ENCODE measurements around the gene PPP2R2C.

The PPP2R2C gene

DNA sequence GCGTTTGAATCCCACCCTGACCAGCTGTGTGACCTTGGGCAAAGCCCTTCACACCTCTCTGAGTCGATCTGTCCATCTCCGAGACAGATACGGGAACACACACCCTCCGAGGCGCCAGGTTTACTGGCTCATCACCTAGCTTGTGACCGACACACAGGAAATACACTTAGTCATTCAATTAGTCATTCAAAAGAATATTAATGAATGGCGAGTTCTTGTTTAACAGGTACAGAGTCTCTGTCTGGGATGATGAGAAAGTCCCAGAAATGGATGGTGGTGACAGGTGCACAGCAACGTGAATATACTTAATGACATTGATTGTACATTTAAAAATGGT lies 80.6 kb downstream of the PPP2R2C start:
- Histone ChIP-seq H3K27me3 (ENCODE audit: insufficient read depth, insufficient read length) (no peaks in the 10 kb centered on the region), H3K4me3 (ENCODE audit: insufficient read length, low read depth) (no peak overlapping the region), H3K4me1 (ENCODE audit: insufficient read depth, insufficient read length) (peaks cover 16% of the 10 kb centered on the region), H3K9me3 (ENCODE audit: insufficient read depth, low read length) (no peaks in the 10 kb centered on the region), H3K9ac (ENCODE audit: insufficient read length, low read depth) (no peak overlapping the region), H3K36me3 (ENCODE audit: insufficient read depth, insufficient read length, low read length) (no peaks in the 10 kb centered on the region)
- DNase-seq (ENCODE audit: low read depth, low spot score) = no peak
- no peak for TF ChIP-seq ZNF274 (IDR thresholded peaks at IDR 0.05; ENCODE audit: low read depth, low read length)
- no peak for TF ChIP-seq YY1 (IDR thresholded peaks at IDR 0.05; ENCODE audit: insufficient read depth, insufficient read length)
- TF ChIP-seq SUZ12 (IDR thresholded peaks at IDR 0.05; ENCODE audit: extremely low read depth, insufficient read depth, insufficient read length) = no peak

DNA sequence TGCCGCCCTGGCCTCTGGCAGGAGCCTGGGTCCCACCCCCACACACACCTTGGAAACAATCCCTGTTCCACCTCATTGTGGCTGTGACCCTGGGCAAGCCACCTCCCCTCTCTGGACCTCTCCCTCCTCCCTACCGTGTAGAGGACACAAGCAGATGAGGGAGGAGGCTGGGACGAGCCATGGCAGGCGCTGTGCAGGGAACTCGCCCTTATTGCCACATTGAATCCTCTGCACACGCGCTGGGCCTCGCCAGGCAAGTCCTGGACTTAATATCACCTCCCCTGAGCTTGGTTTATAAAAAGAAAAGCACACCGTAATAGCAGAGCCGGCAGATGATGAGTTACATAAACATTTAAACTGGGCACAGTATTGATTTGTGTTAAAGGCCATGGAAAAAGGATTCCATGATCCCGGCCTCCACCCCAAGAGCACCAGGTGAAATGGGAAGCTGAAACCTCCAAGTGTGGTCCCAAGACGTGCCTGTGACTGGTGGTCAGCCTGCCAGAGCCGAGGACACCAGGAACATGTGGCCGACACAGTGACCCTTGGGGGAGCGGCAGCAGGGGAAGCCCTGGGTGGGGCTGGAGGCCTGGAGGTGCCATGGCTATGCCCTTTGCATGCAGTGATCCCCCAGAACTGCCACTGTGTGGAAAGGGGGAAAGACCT lies 81.1 kb downstream of the PPP2R2C start:
- no peak for DNase-seq (ENCODE audit: low read depth, low spot score)
- Histone ChIP-seq H3K4me1 (ENCODE audit: insufficient read depth, insufficient read length) (peaks cover 16% of the 10 kb centered on the region), H3K4me3 (ENCODE audit: insufficient read length, low read depth) (no peak overlapping the region), H3K9me3 (ENCODE audit: insufficient read depth, low read length) (no peaks in the 10 kb centered on the region), H3K36me3 (ENCODE audit: insufficient read depth, insufficient read length, low read length) (no peaks in the 10 kb centered on the region), H3K9ac (ENCODE audit: insufficient read length, low read depth) (no peak overlapping the region), H3K27me3 (ENCODE audit: insufficient read depth, insufficient read length) (no peaks in the 10 kb centered on the region)
- TF ChIP-seq YY1 (IDR thresholded peaks at IDR 0.05; ENCODE audit: insufficient read depth, insufficient read length) = no peak

DNA sequence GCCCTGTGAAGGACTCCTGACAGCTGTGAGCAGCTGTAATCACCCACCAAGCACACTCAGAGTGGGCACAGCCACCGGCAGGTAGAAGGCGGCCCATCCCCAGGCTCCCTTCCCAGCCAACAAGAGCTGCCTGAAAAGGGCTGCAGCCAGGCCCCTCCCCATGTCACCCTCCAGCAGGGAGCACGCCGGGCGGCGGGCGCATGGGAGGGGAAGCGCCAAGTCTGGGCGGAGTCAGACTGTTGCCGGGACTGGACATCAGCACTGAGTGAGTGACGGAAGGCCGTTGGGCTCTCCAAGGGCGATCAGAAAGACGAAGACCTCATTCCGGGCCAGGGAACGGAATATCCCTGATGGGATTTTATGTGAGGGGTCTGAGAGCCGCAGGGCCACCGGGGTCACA lies 82.1 kb downstream of the PPP2R2C start:
- H3K4me1 ChIP-seq (ENCODE audit: insufficient read depth, insufficient read length) = peaks cover 13% of the 10 kb centered on the region
- no peaks in the 10 kb centered on the region for H3K36me3 ChIP-seq (ENCODE audit: insufficient read depth, insufficient read length, low read length)
- no peak for DNase-seq (ENCODE audit: low read depth, low spot score)
- no peaks in the 10 kb centered on the region for H3K27me3 ChIP-seq (ENCODE audit: insufficient read depth, insufficient read length)
- no peak overlapping the region for H3K4me3 ChIP-seq (ENCODE audit: insufficient read length, low read depth)
- no peaks in the 10 kb centered on the region for H3K9me3 ChIP-seq (ENCODE audit: insufficient read depth, low read length)
- no peak overlapping the region for H3K9ac ChIP-seq (ENCODE audit: insufficient read length, low read depth)
- TF ChIP-seq YY1 (IDR thresholded peaks at IDR 0.05; ENCODE audit: insufficient read depth, insufficient read length) (no peak), SUZ12 (IDR thresholded peaks at IDR 0.05; ENCODE audit: extremely low read depth, insufficient read depth, insufficient read length) (no peak), ZNF274 (IDR thresholded peaks at IDR 0.05; ENCODE audit: low read depth, low read length) (no peak)

DNA sequence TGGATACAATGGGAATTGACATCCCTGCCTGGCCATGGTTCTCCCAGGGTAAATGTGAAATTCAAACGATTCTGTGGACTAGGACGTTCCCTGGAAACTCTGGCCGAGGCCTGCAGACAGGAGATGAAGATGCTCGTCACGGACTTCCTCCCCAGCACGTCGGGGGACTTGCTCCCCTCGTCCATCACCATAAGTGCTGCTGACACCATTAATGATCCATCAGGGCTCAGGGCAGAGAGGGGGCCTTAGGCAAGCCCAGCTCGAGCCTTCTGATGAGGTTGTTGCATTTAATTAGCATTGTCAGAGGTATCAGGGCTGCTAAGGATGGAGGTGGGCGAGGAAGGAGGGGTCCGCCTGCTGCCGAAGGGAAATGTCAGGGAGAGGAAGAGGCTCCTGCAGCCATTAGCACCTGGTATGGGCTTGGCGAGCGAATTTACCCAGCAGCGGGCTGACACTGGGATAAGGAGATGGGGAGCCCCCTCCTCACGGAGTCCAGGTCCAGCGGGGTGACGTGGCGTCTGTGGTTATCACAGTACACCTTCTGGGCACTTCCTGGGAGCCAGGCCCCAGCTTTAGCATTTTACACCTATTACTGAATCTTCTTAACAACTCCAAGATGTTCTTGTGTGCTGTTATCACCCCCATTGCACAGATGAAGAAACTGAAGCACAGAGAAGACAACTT lies 83.1 kb downstream of the PPP2R2C start:
- H3K4me1 ChIP-seq (ENCODE audit: insufficient read depth, insufficient read length) = peaks cover 13% of the 10 kb centered on the region
- H3K27me3 ChIP-seq (ENCODE audit: insufficient read depth, insufficient read length) = no peaks in the 10 kb centered on the region
- no peak overlapping the region for H3K9ac ChIP-seq (ENCODE audit: insufficient read length, low read depth)
- H3K9me3 ChIP-seq (ENCODE audit: insufficient read depth, low read length) = no peaks in the 10 kb centered on the region
- H3K4me3 ChIP-seq (ENCODE audit: insufficient read length, low read depth) = no peak overlapping the region
- no peak for TF ChIP-seq YY1 (IDR thresholded peaks at IDR 0.05; ENCODE audit: insufficient read depth, insufficient read length)
- DNase-seq (ENCODE audit: low read depth, low spot score) = no peak
- no peaks in the 10 kb centered on the region for H3K36me3 ChIP-seq (ENCODE audit: insufficient read depth, insufficient read length, low read length)

DNA sequence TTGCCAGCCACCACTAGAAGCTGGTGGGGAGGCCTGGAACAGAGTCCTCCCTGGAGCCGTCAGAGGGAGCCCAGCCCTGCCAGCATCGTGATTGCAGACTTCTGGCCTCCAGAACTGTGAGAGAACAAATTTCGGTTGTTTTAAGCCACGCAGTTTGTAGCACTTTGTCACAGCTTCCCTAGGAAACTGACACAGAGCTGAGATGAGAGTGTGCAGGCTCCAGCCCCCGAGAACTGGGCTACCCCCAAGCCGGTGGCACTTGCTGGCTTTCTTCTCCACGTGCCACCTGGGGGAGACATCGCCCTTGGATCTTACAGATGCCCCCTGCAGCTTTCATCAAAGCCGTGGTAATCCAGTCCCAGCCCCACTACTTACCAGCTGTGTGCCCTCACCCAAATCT lies 83.7 kb downstream of the PPP2R2C start:
- Histone ChIP-seq H3K9ac (ENCODE audit: insufficient read length, low read depth) (no peak overlapping the region), H3K4me1 (ENCODE audit: insufficient read depth, insufficient read length) (peaks cover 12% of the 10 kb centered on the region), H3K4me3 (ENCODE audit: insufficient read length, low read depth) (no peak overlapping the region), H3K36me3 (ENCODE audit: insufficient read depth, insufficient read length, low read length) (no peaks in the 10 kb centered on the region), H3K9me3 (ENCODE audit: insufficient read depth, low read length) (no peaks in the 10 kb centered on the region), H3K27me3 (ENCODE audit: insufficient read depth, insufficient read length) (no peaks in the 10 kb centered on the region)
- DNase-seq (ENCODE audit: low read depth, low spot score) = no peak
- TF ChIP-seq YY1 (IDR thresholded peaks at IDR 0.05; ENCODE audit: insufficient read depth, insufficient read length) (no peak), ZNF274 (IDR thresholded peaks at IDR 0.05; ENCODE audit: low read depth, low read length) (no peak), SUZ12 (IDR thresholded peaks at IDR 0.05; ENCODE audit: extremely low read depth, insufficient read depth, insufficient read length) (no peak)

DNA sequence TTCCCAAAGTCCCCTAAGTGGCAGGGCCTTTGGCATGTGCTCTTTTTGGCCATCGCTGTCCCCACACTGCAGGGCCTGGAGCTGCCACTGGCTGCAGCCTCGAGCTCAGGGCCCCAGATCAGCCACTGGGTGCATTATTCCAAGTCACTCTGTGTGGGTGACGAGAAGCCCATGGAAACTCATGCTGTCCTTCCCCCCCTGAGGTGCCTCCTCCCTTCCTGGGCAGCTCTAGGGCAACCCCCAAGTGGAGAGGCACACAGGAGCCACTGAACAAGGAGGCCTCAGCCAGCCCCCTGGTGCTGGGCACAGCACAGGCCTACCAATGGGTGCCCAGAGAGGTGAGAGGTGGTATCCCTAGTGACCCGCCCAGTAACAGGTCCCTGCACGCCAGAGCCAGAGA lies 84.5 kb downstream of the PPP2R2C start:
- Histone ChIP-seq H3K27me3 (ENCODE audit: insufficient read depth, insufficient read length) (no peaks in the 10 kb centered on the region), H3K9me3 (ENCODE audit: insufficient read depth, low read length) (no peaks in the 10 kb centered on the region), H3K36me3 (ENCODE audit: insufficient read depth, insufficient read length, low read length) (no peaks in the 10 kb centered on the region), H3K9ac (ENCODE audit: insufficient read length, low read depth) (no peak overlapping the region), H3K4me3 (ENCODE audit: insufficient read length, low read depth) (no peak overlapping the region), H3K4me1 (ENCODE audit: insufficient read depth, insufficient read length) (peaks cover 10% of the 10 kb centered on the region)
- no peak for DNase-seq (ENCODE audit: low read depth, low spot score)
- TF ChIP-seq SUZ12 (IDR thresholded peaks at IDR 0.05; ENCODE audit: extremely low read depth, insufficient read depth, insufficient read length) (no peak), ZNF274 (IDR thresholded peaks at IDR 0.05; ENCODE audit: low read depth, low read length) (no peak), YY1 (IDR thresholded peaks at IDR 0.05; ENCODE audit: insufficient read depth, insufficient read length) (no peak)

DNA sequence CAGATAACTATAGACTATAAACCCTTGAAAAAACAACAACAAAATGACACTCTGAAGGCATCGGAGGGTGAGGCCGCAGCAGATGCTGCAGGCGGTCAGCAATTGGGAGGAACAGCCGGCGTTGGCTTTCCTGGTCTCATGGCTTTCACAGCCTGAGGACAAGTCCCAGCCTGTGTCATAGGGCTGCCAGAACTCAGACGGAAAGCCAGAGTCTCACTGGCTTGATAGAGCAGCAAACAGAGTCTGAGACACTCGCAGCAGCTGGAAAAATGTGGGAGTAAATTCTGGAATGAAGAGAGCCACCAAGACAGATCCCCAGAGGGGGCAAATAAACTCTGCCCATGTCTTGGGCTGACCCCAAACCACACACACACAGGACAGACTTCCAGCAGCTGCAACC lies 86.3 kb downstream of the PPP2R2C start:
- TF ChIP-seq ZNF274 (IDR thresholded peaks at IDR 0.05; ENCODE audit: low read depth, low read length) = no peak
- TF ChIP-seq YY1 (IDR thresholded peaks at IDR 0.05; ENCODE audit: insufficient read depth, insufficient read length) = no peak
- no peak for TF ChIP-seq SUZ12 (IDR thresholded peaks at IDR 0.05; ENCODE audit: extremely low read depth, insufficient read depth, insufficient read length)
- DNase-seq (ENCODE audit: low read depth, low spot score) = no peak
- H3K9me3 ChIP-seq (ENCODE audit: insufficient read depth, low read length) = no peaks in the 10 kb centered on the region
- H3K27me3 ChIP-seq (ENCODE audit: insufficient read depth, insufficient read length) = no peaks in the 10 kb centered on the region
- H3K4me3 ChIP-seq (ENCODE audit: insufficient read length, low read depth) = no peak overlapping the region
- H3K36me3 ChIP-seq (ENCODE audit: insufficient read depth, insufficient read length, low read length) = no peaks in the 10 kb centered on the region
- no peak overlapping the region for H3K9ac ChIP-seq (ENCODE audit: insufficient read length, low read depth)
- H3K4me1 ChIP-seq (ENCODE audit: insufficient read depth, insufficient read length) = peaks cover 9% of the 10 kb centered on the region

Measured in NT2/D1 (cell line).